DMS153 treated with DMSO at 0.1 percent for 48 hours (cell line): ENCODE measurements around the gene CD300LD.

Source experiments
- DNase-seq: peaks from one replicate; lab custom pipeline; 2025; ENCODE audit not compliant: unreplicated experiment; lab: John Stamatoyannopoulos, UW

The CD300LD gene

GRCh38 chr17:74607221-74607620 lies 15.1 kb upstream of the CD300LD start:
- no peak for DNase-seq

- no peak for DNase-seq
Observed at GRCh38 chr17:74606050-74606449, 14.0 kb upstream of the CD300LD start.

GRCh38 chr17:74605361-74605760 lies 13.3 kb upstream of the CD300LD start:
- DNase-seq: no peak

GRCh38 chr17:74604761-74605160 lies 12.7 kb upstream of the CD300LD start:
- no peak for DNase-seq

- no peak for DNase-seq
Observed at GRCh38 chr17:74604200-74604599, 12.1 kb upstream of the CD300LD start.

- no peak for DNase-seq
Observed at GRCh38 chr17:74603746-74604145, 11.7 kb upstream of the CD300LD start.

GRCh38 chr17:74603037-74603635 lies 11.1 kb upstream of the CD300LD start:
- no peak for DNase-seq

- peak; percentile 1 for DNase-seq
Observed at GRCh38 chr17:74601944-74602572, 10.0 kb upstream of the CD300LD start.

GRCh38 chr17:74599448-74599939 lies 7.4 kb upstream of the CD300LD start:
- no peak for DNase-seq

- DNase-seq: no peak
Observed at GRCh38 chr17:74599023-74599399, 6.9 kb upstream of the CD300LD start.

- no peak for DNase-seq
Observed at GRCh38 chr17:74598346-74599022, 6.4 kb upstream of the CD300LD start.

- no peak for DNase-seq
Observed at GRCh38 chr17:74597069-74597790, 5.1 kb upstream of the CD300LD start.

GRCh38 chr17:74595037-74595750 lies 3.1 kb upstream of the CD300LD start:
- no peak for DNase-seq

GRCh38 chr17:74591503-74591902 lies 580 bp downstream of the CD300LD start:
- DNase-seq: no peak

- DNase-seq: no peak
Observed at GRCh38 chr17:74585711-74586110, 6.4 kb downstream of the CD300LD start.

GRCh38 chr17:74584292-74585060 lies 7.6 kb downstream of the CD300LD start:
- DNase-seq: no peak

- DNase-seq: no peak
Observed at GRCh38 chr17:74582633-74583032, 9.4 kb downstream of the CD300LD start.

- DNase-seq: no peak
Observed at GRCh38 chr17:74579900-74580299, 12.2 kb downstream of the CD300LD start.

- no peak for DNase-seq
Observed at GRCh38 chr17:74578979-74579378, 13.1 kb downstream of the CD300LD start.

- no peak for DNase-seq
Observed at GRCh38 chr17:74574489-74575142, 17.5 kb downstream of the CD300LD start.
